ENCODE measurements around the gene MICU1. TPM values are rescaled to one million over a fixed set of nuclear protein-coding genes. Genes with fewer than 3 reads are reported as not detected.

The MICU1 gene
- total and polyA plus RNA-seq, 2 of the 13 experiments (the other 11 are each of a cell fraction or from before 2014, with no cell fraction given), result 32.5 to 56.1 TPM

GRCh38 chr10:72561745-72562166 is 64.1 kb downstream of the MICU1 start (continued):
- TF ChIP-seq UBTF (CRISPR knock-in tag; IDR thresholded peaks at IDR 0.05) (no peak), AFF4 (CRISPR knock-in tag; IDR thresholded peaks at IDR 0.05) (no peak), FOXO1 (CRISPR knock-in tag; IDR thresholded peaks at IDR 0.05) (no peak), GLMP (CRISPR knock-in tag; IDR thresholded peaks at IDR 0.05; ENCODE audit: borderline replicate concordance) (no peak)

- Histone ChIP-seq H3K36me3 (replicated peaks in 1 of 2; ENCODE audit: control insufficient read depth in 1 of 2, insufficient read depth in 2 of 2, low read length in 2 of 2) (peaks cover 0 to 20% of the 10 kb centered on the region in 2 experiments; a peak in 4 of 5 replicates), H3K9me3 (ENCODE audit: low read length) (no peaks in the 10 kb centered on the region), H3K27ac (ENCODE audit: extremely low read length, insufficient read depth, low read length) (no peak overlapping the region), H2AFZ (ENCODE audit: low read length) (no peak overlapping the region), H4K20me1 (ENCODE audit: insufficient read depth, low read length) (no peaks in the 10 kb centered on the region), H3K4me1 (ENCODE audit: insufficient read depth, low read length) (no peaks in the 10 kb centered on the region), H3K4me3 (replicated peaks in 1 of 3; ENCODE audit: insufficient read depth in 1 of 3, low read depth in 2 of 3, low read length in 3 of 3) (no peak overlapping the region), H3K4me2 (ENCODE audit: low read depth, low read length) (no peak overlapping the region), H3K9ac (ENCODE audit: insufficient read depth, low read depth, low read length) (no peak overlapping the region), H3K27me3 (ENCODE audit: control insufficient read depth in 1 of 2, insufficient read depth in 2 of 2, low read length in 2 of 2) (no peaks in the 10 kb centered on the region), H3K79me2 (ENCODE audit: insufficient read depth, low read length) (no peaks in the 10 kb centered on the region)
- ChIA-PET POLR2A (no interaction called here), CTCF (ENCODE audit: low intra/inter-chr PET ratio, low total read pairs) (no interaction called here)
- no TSS peak for BruUV-seq (replicated peaks)
- intact Hi-C loops (cut with micrococcal nuclease; ENCODE audit: unreplicated experiment), result no loop called here
- FAIRE-seq (no peak), ATAC-seq (no peak), DNase-seq (ENCODE audit: low spot score) (no peak)
- 89% methylated on average over 1 of the region's 1 CpG for WGBS (ENCODE audit: low lambda C conversion rate)
- in situ Hi-C loops (cut with HindIII; ENCODE audit: extremely low pct_ligation_motif_present, low pct_unique_long_range_greater_than_20kb), result no loop called here
- TF ChIP-seq ZNF24 (IDR thresholded peaks at IDR 0.05) (no peak), ZNF121 (CRISPR knock-in tag; IDR thresholded peaks at IDR 0.05) (no peak), HIC2 (CRISPR knock-in tag; IDR thresholded peaks at IDR 0.05; ENCODE audit: low read depth) (no peak), SIN3A (IDR thresholded peaks at IDR 0.05; ENCODE audit: borderline replicate concordance, low read depth, low read length) (no peak), TOE1 (CRISPR knock-in tag; IDR thresholded peaks at IDR 0.05) (no peak), ZNF367 (CRISPR knock-in tag; IDR thresholded peaks at IDR 0.05; ENCODE audit: borderline replicate concordance) (no peak), ZSCAN29 (CRISPR knock-in tag; conservative IDR thresholded peaks at IDR 0.05) (no peak)
Observed at GRCh38 chr10:72557362-72557761, 68.5 kb downstream of the MICU1 start.

Measured in HepG2 (cell line).